ENCODE measurements around the gene KLHL10.
"Not testable (repeated sequence)": the region's sequence is repeated elsewhere in the genome, so short reads cannot be mapped to it uniquely, and the experiment has no call there.

The KLHL10 gene

GRCh38 chr17:41849251-41849990 lies 11.8 kb downstream of the KLHL10 start:
- H3K9ac ChIP-seq (ENCODE audit: low read length): peak overlapping the region; percentile 35
- H3K4me2 ChIP-seq (ENCODE audit: low read length, poor library complexity, severe bottlenecking): no peak overlapping the region
- WGBS: 94% methylated on average over 1 of the region's 4 CpGs
- no peak overlapping the region for H3K27ac ChIP-seq (ENCODE audit: low read length, poor library complexity, severe bottlenecking)
- no peaks in the 10 kb centered on the region for H3K27me3 ChIP-seq (ENCODE audit: control insufficient read depth in 1 of 2, insufficient read depth in 1 of 2, low read length in 2 of 2)
- no peak overlapping the region for H3K14ac ChIP-seq (ENCODE audit: low read length in 2 of 2)
- no peak overlapping the region for H2BK15ac ChIP-seq (ENCODE audit: low read depth, poor library complexity, severe bottlenecking)
- no peaks in the 10 kb centered on the region for H3K4me1 ChIP-seq (ENCODE audit: control insufficient read depth, insufficient read depth, low read depth, low read length)
- H4K91ac ChIP-seq (ENCODE audit: low read length): no peak overlapping the region
- no peak overlapping the region for H3K18ac ChIP-seq (ENCODE audit: low read depth in 1 of 2, low read length in 2 of 2)
- peaks cover 30% of the 10 kb centered on the region for H3K79me1 ChIP-seq (replicated peaks; ENCODE audit: low read length, poor library complexity, severe bottlenecking)
- H2AFZ ChIP-seq (ENCODE audit: low read depth, low read length): no peak overlapping the region
- peaks cover 16 to 20% of the 10 kb centered on the region in 2 experiments for H3K36me3 ChIP-seq (ENCODE audit: control insufficient read depth in 1 of 2, insufficient read depth in 2 of 2, low read depth in 1 of 2, low read length in 2 of 2)
- DNase-seq: no peak
- H4K8ac ChIP-seq (ENCODE audit: low read length): no peak overlapping the region
- no peak overlapping the region for H2AK5ac ChIP-seq (ENCODE audit: low read length, severe bottlenecking)
- no peak overlapping the region for H2BK5ac ChIP-seq (ENCODE audit: low read depth, low read length, poor library complexity, severe bottlenecking)
- H3K4me3 ChIP-seq (ENCODE audit: insufficient read depth in 1 of 2, low read depth in 1 of 2, low read length in 2 of 2): no peak overlapping the region
- no peak overlapping the region for H2BK120ac ChIP-seq (ENCODE audit: low read depth, low read length)
- H2BK12ac ChIP-seq (ENCODE audit: low read length in 2 of 2): no peak overlapping the region
- no peak overlapping the region for H3K4ac ChIP-seq (ENCODE audit: low read depth in 1 of 2, low read length in 2 of 2)
- no peaks in the 10 kb centered on the region for H3K9me3 ChIP-seq (ENCODE audit: control insufficient read depth, low read length)
- H3K23ac ChIP-seq (ENCODE audit: low read length in 2 of 2): no peak overlapping the region

GRCh38 chr17:41851382-41851781 lies 13.8 kb downstream of the KLHL10 start:
- not testable (repeated sequence) for DNase-seq; H4K8ac ChIP-seq (ENCODE audit: low read length); H4K91ac ChIP-seq (ENCODE audit: low read length); H2AFZ ChIP-seq (ENCODE audit: low read depth, low read length); H3K4me2 ChIP-seq (ENCODE audit: low read length, poor library complexity, severe bottlenecking); H3K14ac ChIP-seq (ENCODE audit: low read length in 2 of 2); H3K4me3 ChIP-seq (ENCODE audit: insufficient read depth in 1 of 2, low read depth in 1 of 2, low read length in 2 of 2); H3K27ac ChIP-seq (ENCODE audit: low read length, poor library complexity, severe bottlenecking); H3K4me1 ChIP-seq (ENCODE audit: control insufficient read depth, insufficient read depth, low read depth, low read length); H3K4ac ChIP-seq (ENCODE audit: low read depth in 1 of 2, low read length in 2 of 2); H2BK120ac ChIP-seq (ENCODE audit: low read depth, low read length); H3K18ac ChIP-seq (ENCODE audit: low read depth in 1 of 2, low read length in 2 of 2); H3K23ac ChIP-seq (ENCODE audit: low read length in 2 of 2); H3K27me3 ChIP-seq (ENCODE audit: control insufficient read depth in 1 of 2, insufficient read depth in 1 of 2, low read length in 2 of 2); H2AK5ac ChIP-seq (ENCODE audit: low read length, severe bottlenecking); H2BK15ac ChIP-seq (ENCODE audit: low read depth, poor library complexity, severe bottlenecking); H2BK5ac ChIP-seq (ENCODE audit: low read depth, low read length, poor library complexity, severe bottlenecking); H3K9ac ChIP-seq (ENCODE audit: low read length); H2BK12ac ChIP-seq (ENCODE audit: low read length in 2 of 2); H3K9me3 ChIP-seq (ENCODE audit: control insufficient read depth, low read length)
- H3K79me1 ChIP-seq (replicated peaks; ENCODE audit: low read length, poor library complexity, severe bottlenecking): peaks cover 35% of the 10 kb centered on the region
- peaks cover 16 to 26% of the 10 kb centered on the region in 2 experiments for H3K36me3 ChIP-seq (ENCODE audit: control insufficient read depth in 1 of 2, insufficient read depth in 2 of 2, low read depth in 1 of 2, low read length in 2 of 2)
- WGBS: 98% methylated on average over 13 of the region's 14 CpGs

- H3K14ac ChIP-seq (ENCODE audit: low read length in 2 of 2): no peak overlapping the region
- H3K4ac ChIP-seq (ENCODE audit: low read depth in 1 of 2, low read length in 2 of 2): no peak overlapping the region
- 81% methylated on average over 3 of the region's 3 CpGs for WGBS
- no peak overlapping the region for H4K8ac ChIP-seq (ENCODE audit: low read length)
- H3K27me3 ChIP-seq (ENCODE audit: control insufficient read depth in 1 of 2, insufficient read depth in 1 of 2, low read length in 2 of 2): no peaks in the 10 kb centered on the region
- H3K4me2 ChIP-seq (ENCODE audit: low read length, poor library complexity, severe bottlenecking): no peak overlapping the region
- no peak overlapping the region for H2BK120ac ChIP-seq (ENCODE audit: low read depth, low read length)
- no peak overlapping the region for H2AFZ ChIP-seq (ENCODE audit: low read depth, low read length)
- peaks cover 8% of the 10 kb centered on the region for H3K4me1 ChIP-seq (ENCODE audit: control insufficient read depth, insufficient read depth, low read depth, low read length)
- no peak overlapping the region for H2BK15ac ChIP-seq (ENCODE audit: low read depth, poor library complexity, severe bottlenecking)
- no peak overlapping the region for H3K9ac ChIP-seq (ENCODE audit: low read length)
- no peak for DNase-seq
- no peak overlapping the region for H2BK5ac ChIP-seq (ENCODE audit: low read depth, low read length, poor library complexity, severe bottlenecking)
- H3K79me1 ChIP-seq (replicated peaks; ENCODE audit: low read length, poor library complexity, severe bottlenecking): peaks cover 21% of the 10 kb centered on the region
- H2BK12ac ChIP-seq (ENCODE audit: low read length in 2 of 2): no peak overlapping the region
- H4K91ac ChIP-seq (ENCODE audit: low read length): no peak overlapping the region
- H3K4me3 ChIP-seq (ENCODE audit: insufficient read depth in 1 of 2, low read depth in 1 of 2, low read length in 2 of 2): no peak overlapping the region
- no peak overlapping the region for H3K23ac ChIP-seq (ENCODE audit: low read length in 2 of 2)
- no peak overlapping the region for H2AK5ac ChIP-seq (ENCODE audit: low read length, severe bottlenecking)
- no peak overlapping the region for H3K27ac ChIP-seq (ENCODE audit: low read length, poor library complexity, severe bottlenecking)
- no peak overlapping the region for H3K18ac ChIP-seq (ENCODE audit: low read depth in 1 of 2, low read length in 2 of 2)
- H3K9me3 ChIP-seq (ENCODE audit: control insufficient read depth, low read length): no peaks in the 10 kb centered on the region
- H3K36me3 ChIP-seq (ENCODE audit: control insufficient read depth in 1 of 2, insufficient read depth in 2 of 2, low read depth in 1 of 2, low read length in 2 of 2): no peaks in the 10 kb centered on the region
Observed at GRCh38 chr17:41860254-41860931, 22.8 kb downstream of the KLHL10 start.

DNA sequence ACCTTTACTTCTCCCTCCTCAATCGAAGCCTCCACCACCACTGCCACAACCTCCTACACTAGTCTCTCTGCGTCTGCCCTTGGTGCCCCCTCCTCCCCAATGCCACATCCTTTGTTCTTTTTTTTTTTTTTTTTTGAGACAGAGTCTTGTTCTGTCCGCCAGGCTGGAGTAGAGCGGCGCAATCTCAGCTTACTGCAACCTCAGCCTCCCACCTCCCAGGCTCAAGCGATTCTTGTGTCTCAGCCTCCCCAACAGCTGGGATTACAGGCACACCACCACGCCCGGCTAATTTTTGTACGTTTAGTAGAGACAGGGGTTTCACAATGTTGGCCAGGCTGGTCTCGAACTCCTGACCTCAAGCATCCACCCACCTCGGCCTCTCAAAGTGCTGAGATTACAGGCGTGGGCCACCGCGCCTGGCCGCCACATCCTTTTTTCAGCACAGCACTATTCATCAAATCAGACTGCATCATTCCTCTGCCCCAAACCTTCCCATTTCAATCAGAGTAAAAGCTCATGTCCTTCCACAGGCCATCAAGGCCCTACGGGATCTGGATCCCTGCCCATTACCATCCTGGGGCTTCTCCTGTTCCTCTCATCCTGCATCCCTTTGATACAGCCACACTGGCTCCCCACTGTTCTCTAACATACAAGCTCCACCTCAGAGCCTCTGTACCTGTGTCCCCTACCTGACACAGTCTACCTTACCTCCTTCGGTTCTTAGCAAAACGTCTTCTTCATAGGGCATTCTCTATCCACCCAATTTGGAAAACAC lies 25.6 kb downstream of the KLHL10 start:
- H2BK15ac ChIP-seq (ENCODE audit: low read depth, poor library complexity, severe bottlenecking): no peak overlapping the region
- no peak for DNase-seq
- H3K23ac ChIP-seq (ENCODE audit: low read length in 2 of 2): no peak overlapping the region
- H3K4me3 ChIP-seq (ENCODE audit: insufficient read depth in 1 of 2, low read depth in 1 of 2, low read length in 2 of 2): peak overlapping the region in 1 of 2 experiments; percentile 94
- no peak overlapping the region for H2AFZ ChIP-seq (ENCODE audit: low read depth, low read length)
- no peaks in the 10 kb centered on the region for H3K9me3 ChIP-seq (ENCODE audit: control insufficient read depth, low read length)
- peaks cover 15% of the 10 kb centered on the region for H3K79me1 ChIP-seq (replicated peaks; ENCODE audit: low read length, poor library complexity, severe bottlenecking)
- H3K36me3 ChIP-seq (ENCODE audit: control insufficient read depth in 1 of 2, insufficient read depth in 2 of 2, low read depth in 1 of 2, low read length in 2 of 2): peaks cover 9 to 16% of the 10 kb centered on the region in 2 experiments
- H3K4ac ChIP-seq (ENCODE audit: low read depth in 1 of 2, low read length in 2 of 2): no peak overlapping the region
- no peak overlapping the region for H4K91ac ChIP-seq (ENCODE audit: low read length)
- no peaks in the 10 kb centered on the region for H3K27me3 ChIP-seq (ENCODE audit: control insufficient read depth in 1 of 2, insufficient read depth in 1 of 2, low read length in 2 of 2)
- no peak overlapping the region for H2BK120ac ChIP-seq (ENCODE audit: low read depth, low read length)
- H3K4me1 ChIP-seq (ENCODE audit: control insufficient read depth, insufficient read depth, low read depth, low read length): peaks cover 9% of the 10 kb centered on the region
- no peak overlapping the region for H3K27ac ChIP-seq (ENCODE audit: low read length, poor library complexity, severe bottlenecking)
- peak overlapping the region; percentile 97 for H3K9ac ChIP-seq (ENCODE audit: low read length)
- H3K4me2 ChIP-seq (ENCODE audit: low read length, poor library complexity, severe bottlenecking): peak overlapping the region; percentile 14
- no peak overlapping the region for H2BK12ac ChIP-seq (ENCODE audit: low read length in 2 of 2)
- H2AK5ac ChIP-seq (ENCODE audit: low read length, severe bottlenecking): peak overlapping the region; percentile 52
- WGBS: 81% methylated on average over 18 of the region's 18 CpGs
- no peak overlapping the region for H3K14ac ChIP-seq (ENCODE audit: low read length in 2 of 2)
- no peak overlapping the region for H4K8ac ChIP-seq (ENCODE audit: low read length)
- H2BK5ac ChIP-seq (ENCODE audit: low read depth, low read length, poor library complexity, severe bottlenecking): no peak overlapping the region
- H3K18ac ChIP-seq (ENCODE audit: low read depth in 1 of 2, low read length in 2 of 2): no peak overlapping the region

Data from mesenchymal stem cell (in vitro differentiated cells and primary cell).